Right lobe of liver (tissue), 4 donors: Measurements from ENCODE around the gene VEGFA.

Source experiments
- CTCF ChIP-seq, 4 donors: fragments of 200-600 bp in 3 of 4; fragments of 450-650 bp in 1 of 4; IDR thresholded peaks; one replicate each; pipeline versions ENCODE4 v1.5.1 to v1.8.0; 2016 to 2022; ENCODE audit warnings: antibody characterized with exemption in 4 of 4, mild to moderate bottlenecking in 2 of 4
- POLR2A ChIP-seq: fragments of 450-650 bp; IDR thresholded peaks from one replicate; pipeline ENCODE4 v1.6.1; 2017; ENCODE audit warnings: antibody characterized with exemption, mild to moderate bottlenecking
- donor health status: DM: no; HTN: no; CAD: no.
- donor health status: DM: no; HTN: no; CAD: no.
- donor health status: DM: no; HTN: yes; CAD: no.

- TF ChIP-seq CTCF (IDR thresholded peaks at IDR 0.05), result no peak
- TF ChIP-seq POLR2A, result no peak
These were observed 29.6 kb upstream of the VEGFA start for GRCh38 chr6:43740321-43740960.
